Esophagus muscularis mucosa (tissue), 4 donors: Measurements from ENCODE around the gene CDH5. TPM values are rescaled to one million over a fixed set of nuclear protein-coding genes. Genes with fewer than 3 reads are reported as not detected.
A peak's percentile ranks its signal among the peaks of the same experiment; 100 is the strongest.

Experiments
- DNase-seq: peaks from one replicate; pipeline ENCODE4 v3.0.0-alpha.2; 2017; ENCODE audit errors: extremely low spot score
- H3K27ac ChIP-seq, 4 donors: fragments of 200-600 bp; sonication (generic); replicated peaks in 1 of 4; 1 replicate in 3 of 4; 2 replicates in 1 of 4; pipeline ENCODE4 v1.5.1; 2016 to 2019; ENCODE audit warnings: mild to moderate bottlenecking in 1 of 4
- H3K27me3 ChIP-seq, 4 donors: fragments of 200-600 bp; sonication (generic); one replicate each; pipeline versions ENCODE4 v1.5.1 to v1.6.0; 2016 to 2019
- H3K36me3 ChIP-seq, 4 donors: fragments of 200-600 bp; sonication (generic); one replicate each; pipeline ENCODE4 v1.5.1; 2016 to 2019
- H3K4me1 ChIP-seq, 4 donors: fragments of 200-600 bp; sonication (generic); one replicate each; pipeline ENCODE4 v1.5.1; 2016 to 2019
- H3K4me3 ChIP-seq, 4 donors: fragments of 200-600 bp; sonication (generic); 1 replicate in 2 of 4; 2 replicates in 2 of 4; pipeline ENCODE4 v1.5.1; 2016 to 2019; ENCODE audit warnings: mild to moderate bottlenecking in 4 of 4, moderate library complexity in 1 of 4
- H3K9me3 ChIP-seq, 4 donors: fragments of 200-600 bp; sonication (generic); 1 replicate in 3 of 4; 2 replicates in 1 of 4; pipeline ENCODE4 v1.5.1; 2016 to 2019
- CTCF ChIP-seq, 3 experiments: fragments of 200-600 bp in 2 of 3; fragments of 450-650 bp in 1 of 3; sonication (generic) in 2 of 3; IDR thresholded peaks; one replicate each; pipeline ENCODE4 v1.5.1; 2017 to 2019; ENCODE audit warnings: antibody characterized with exemption in 3 of 3, mild to moderate bottlenecking in 2 of 3, moderate library complexity in 1 of 3
- EP300 ChIP-seq: sonication (generic); formaldehyde crosslinking; IDR thresholded peaks from one replicate; pipeline ENCODE4 v1.6.1; 2017; ENCODE audit warnings: antibody characterized with exemption
- POLR2A ChIP-seq: fragments of 450-650 bp; IDR thresholded peaks from one replicate; pipeline ENCODE4 v1.6.1; 2017; ENCODE audit warnings: antibody characterized with exemption, moderate library complexity, mild to moderate bottlenecking, low read depth
- POLR2AphosphoS5 ChIP-seq, 2 donors: sonication (generic); formaldehyde crosslinking; IDR thresholded peaks; one replicate each; pipeline ENCODE4 v1.6.1; 2017; ENCODE audit warnings: antibody characterized with exemption in 2 of 2
- WGBS: methylation state at CpG from one replicate; pipeline ENCODE4 v1.1.5; 2018; 5-methylcytosine and 5-hydroxymethylcytosine counted together
- intact Hi-C: fragments of 100-400 bp; cut with DNase I; formaldehyde crosslinking; loops from one replicate; pipeline ENCODE4 v1.15.1; 2023
- total RNA-seq, 4 donors: library from RNA; depleted of rRNA; stranded (reverse); fragments of >200 nt; gene quantifications; one replicate each; pipeline versions ENCODE4 v1.1.0 to v1.2.1, GENCODE V29; 2016

The CDH5 gene
- total RNA-seq, 4 donors from 2014 or later: 19.5 to 63.1 (median 50.6) TPM

GRCh38 chr16:66367968-66368891, 1.7 kb downstream of the CDH5 start:
- 72% methylated on average over 11 of the region's 11 CpGs for WGBS
- Histone ChIP-seq H3K27ac (peak overlapping the region; percentile 71 to 79 (median 74)), H3K27me3 (peaks cover 0 to 22% (median 0%) of the 10 kb centered on the region in 4 donors), H3K4me3 (peak overlapping the region; percentile 44 to 58 (median 45)), H3K4me1 (peaks cover 19 to 54% (median 43%) of the 10 kb centered on the region in 4 donors), H3K36me3 (no peaks in the 10 kb centered on the region), H3K9me3 (no peaks in the 10 kb centered on the region)
- TF ChIP-seq CTCF (IDR thresholded peaks at IDR 0.05) (no peak), POLR2AphosphoS5 (IDR thresholded peaks at IDR 0.05) (no peak), POLR2A (no peak), EP300 (no peak)
- DNase-seq: no peak
- intact Hi-C loops: no loop called here

- H3K27me3 ChIP-seq: peaks cover 0 to 19% (median 0%) of the 10 kb centered on the region in 4 donors
- TF ChIP-seq POLR2AphosphoS5 (IDR thresholded peaks at IDR 0.05): peak; percentile 42 to 57
- no peak for TF ChIP-seq EP300
- H3K4me3 ChIP-seq: peak overlapping the region; percentile 44 to 58 (median 45)
- no peaks in the 10 kb centered on the region for H3K36me3 ChIP-seq
- H3K4me1 ChIP-seq: peaks cover 14 to 48% (median 37%) of the 10 kb centered on the region in 4 donors
- intact Hi-C loops: no loop called here
- H3K27ac ChIP-seq: peak overlapping the region; percentile 71 to 79 (median 74)
- WGBS: 74% methylated on average over 5 of the region's 5 CpGs
- no peaks in the 10 kb centered on the region for H3K9me3 ChIP-seq
- DNase-seq: no peak
Observed at GRCh38 chr16:66369055-66369592, 2.6 kb downstream of the CDH5 start.

GRCh38 chr16:66370786-66371684, 4.5 kb downstream of the CDH5 start:
- Histone ChIP-seq H3K27me3 (peaks cover 0 to 15% (median 0%) of the 10 kb centered on the region in 4 donors), H3K4me3 (peak overlapping the region in 1 of 4 donors; percentile 2), H3K27ac (peak overlapping the region in 3 of 4 donors; percentile 7 to 46 (median 34)), H3K4me1 (peaks cover 6 to 28% (median 20%) of the 10 kb centered on the region in 4 donors), H3K9me3 (no peaks in the 10 kb centered on the region), H3K36me3 (peaks cover 0 to 9% (median 0%) of the 10 kb centered on the region in 4 donors)
- WGBS: 77% methylated on average over 6 of the region's 9 CpGs
- intact Hi-C loops: no loop called here
- TF ChIP-seq EP300 (no peak), POLR2AphosphoS5 (IDR thresholded peaks at IDR 0.05) (no peak), POLR2A (no peak), CTCF (IDR thresholded peaks at IDR 0.05) (no peak)
- no peak for DNase-seq

GRCh38 chr16:66372078-66372897, 5.8 kb downstream of the CDH5 start:
- H3K27ac ChIP-seq: no peak overlapping the region
- intact Hi-C loops: no loop called here

More at GRCh38 chr16:66372078-66372897, 5.8 kb downstream of the CDH5 start:
- no peak overlapping the region for H3K4me3 ChIP-seq
- no peak for DNase-seq
- peaks cover 0 to 9% (median 0%) of the 10 kb centered on the region in 4 donors for H3K36me3 ChIP-seq
- H3K27me3 ChIP-seq: peaks cover 0 to 2% (median 0%) of the 10 kb centered on the region in 4 donors
- 97% methylated on average over 10 of the region's 15 CpGs for WGBS
- H3K4me1 ChIP-seq: peaks cover under 1 to 23% (median 13%) of the 10 kb centered on the region in 4 donors
- no peaks in the 10 kb centered on the region for H3K9me3 ChIP-seq
- TF ChIP-seq CTCF (IDR thresholded peaks at IDR 0.05) (no peak), POLR2AphosphoS5 (IDR thresholded peaks at IDR 0.05) (no peak), EP300 (no peak), POLR2A (no peak)
